Measurements from ENCODE around the gene SGCD. TPM values are rescaled to one million over a fixed set of nuclear protein-coding genes. Genes with fewer than 3 reads are reported as not detected.
A peak's percentile ranks its signal among the peaks of the same experiment; 100 is the strongest.

Gene SGCD
- total RNA-seq, 3 donors from 2014 or later, result 3.1 to 15.4 (median 6.2) TPM

GRCh38 chr5:156367597-156367996 lies 40.6 kb downstream of the SGCD start:
- Histone ChIP-seq H3K27ac (no peak overlapping the region), H3K9me3 (peaks cover 0 to 1% of the 10 kb centered on the region in 2 donors), H3K4me1 (no peaks in the 10 kb centered on the region), H3K27me3 (no peaks in the 10 kb centered on the region), H3K36me3 (no peaks in the 10 kb centered on the region), H3K4me3 (no peak overlapping the region)
- TF ChIP-seq POLR2AphosphoS5 (IDR thresholded peaks at IDR 0.05), result no peak
- TF ChIP-seq CTCF (IDR thresholded peaks at IDR 0.05), result no peak
- no peak for TF ChIP-seq POLR2A (IDR thresholded peaks at IDR 0.05)
- no peak for DNase-seq (ENCODE audit: low spot score in 2 of 2)
- intact Hi-C loops (cut with DNase I; ENCODE audit: low total_unique reads), result no loop called here

- Histone ChIP-seq H3K9me3 (peaks cover 0 to 4% of the 10 kb centered on the region in 2 donors), H3K4me3 (no peak overlapping the region), H3K4me1 (no peaks in the 10 kb centered on the region), H3K27me3 (no peaks in the 10 kb centered on the region), H3K27ac (no peak overlapping the region), H3K36me3 (no peaks in the 10 kb centered on the region)
- TF ChIP-seq CTCF (IDR thresholded peaks at IDR 0.05) (no peak), POLR2A (IDR thresholded peaks at IDR 0.05) (no peak), POLR2AphosphoS5 (IDR thresholded peaks at IDR 0.05) (no peak)
- DNase-seq (ENCODE audit: low spot score in 2 of 2), result no peak
- intact Hi-C loops (cut with DNase I; ENCODE audit: low total_unique reads), result no loop called here
These were observed 49.0 kb downstream of the SGCD start for GRCh38 chr5:156375895-156376495.

GRCh38 chr5:156376751-156377150 lies 49.8 kb downstream of the SGCD start:
- no peak for TF ChIP-seq CTCF (IDR thresholded peaks at IDR 0.05)
- Histone ChIP-seq H3K9me3 (peaks cover 0 to 4% of the 10 kb centered on the region in 2 donors), H3K36me3 (no peaks in the 10 kb centered on the region), H3K4me3 (no peak overlapping the region), H3K27me3 (no peaks in the 10 kb centered on the region), H3K27ac (no peak overlapping the region), H3K4me1 (no peaks in the 10 kb centered on the region)
- DNase-seq (ENCODE audit: low spot score in 2 of 2), result no peak
- intact Hi-C loops (cut with DNase I; ENCODE audit: low total_unique reads), result no loop called here

- DNase-seq (ENCODE audit: low spot score in 2 of 2), result no peak
- H3K4me1 ChIP-seq, result no peaks in the 10 kb centered on the region
- no peak overlapping the region for H3K27ac ChIP-seq
- no peaks in the 10 kb centered on the region for H3K27me3 ChIP-seq
- H3K9me3 ChIP-seq, result no peaks in the 10 kb centered on the region
- no peak overlapping the region for H3K4me3 ChIP-seq
- no peaks in the 10 kb centered on the region for H3K36me3 ChIP-seq
- intact Hi-C loops (cut with DNase I; ENCODE audit: low total_unique reads), result no loop called here
- TF ChIP-seq POLR2AphosphoS5 (IDR thresholded peaks at IDR 0.05) (no peak), CTCF (IDR thresholded peaks at IDR 0.05) (no peak), POLR2A (IDR thresholded peaks at IDR 0.05) (no peak)
These were observed 51.2 kb downstream of the SGCD start for GRCh38 chr5:156378159-156378558.

GRCh38 chr5:156379206-156379605 lies 52.2 kb downstream of the SGCD start:
- no peaks in the 10 kb centered on the region for H3K27me3 ChIP-seq
- H3K9me3 ChIP-seq, result no peaks in the 10 kb centered on the region
- intact Hi-C loops (cut with DNase I; ENCODE audit: low total_unique reads), result no loop called here
- H3K4me3 ChIP-seq, result no peak overlapping the region
- H3K4me1 ChIP-seq, result no peaks in the 10 kb centered on the region
- no peak for DNase-seq (ENCODE audit: low spot score in 2 of 2)
- peak overlapping the region in 1 of 2 donors; percentile 7 for H3K27ac ChIP-seq
- no peaks in the 10 kb centered on the region for H3K36me3 ChIP-seq
- TF ChIP-seq POLR2AphosphoS5 (IDR thresholded peaks at IDR 0.05) (no peak), CTCF (IDR thresholded peaks at IDR 0.05) (no peak), POLR2A (IDR thresholded peaks at IDR 0.05) (no peak)
